ENCODE results near the gene FXYD6.

FXYD6 gene

GRCh38 chr11:117832511-117832910 is 43.9 kb downstream of the FXYD6 start:
- Histone ChIP-seq H3K4me2 (ENCODE audit: low read length) (no peak overlapping the region), H3K27ac (no peak overlapping the region)

GRCh38 chr11:117831661-117832415 is 44.6 kb downstream of the FXYD6 start:
- Histone ChIP-seq H3K27ac (no peak overlapping the region), H3K4me3 (ENCODE audit: low read depth, low read length) (no peak overlapping the region)

More at GRCh38 chr11:117832511-117832910, 43.9 kb downstream of the FXYD6 start:
- Histone ChIP-seq H3K4me1 (no peaks in the 10 kb centered on the region), H3K4me3 (ENCODE audit: low read depth, low read length) (no peak overlapping the region), H3K27me3 (ENCODE audit: control insufficient read depth, insufficient read depth, low read length) (no peaks in the 10 kb centered on the region), H2AFZ (no peak overlapping the region), H3K36me3 (ENCODE audit: control insufficient read depth, insufficient read depth, low read length) (no peaks in the 10 kb centered on the region), H3K9ac (no peak overlapping the region), H3K9me3 (ENCODE audit: control insufficient read depth, low read length) (no peaks in the 10 kb centered on the region), H3K79me2 (no peaks in the 10 kb centered on the region)
- TF ChIP-seq CTCF (IDR thresholded peaks at IDR 0.05), result no peak

GRCh38 chr11:117830674-117831351 is 45.6 kb downstream of the FXYD6 start:
- Histone ChIP-seq H3K4me2 (ENCODE audit: low read length) (no peak overlapping the region), H2AFZ (no peak overlapping the region), H3K4me3 (ENCODE audit: low read depth, low read length) (no peak overlapping the region), H3K9ac (no peak overlapping the region), H3K9me3 (ENCODE audit: control insufficient read depth, low read length) (no peaks in the 10 kb centered on the region), H3K4me1 (no peaks in the 10 kb centered on the region), H3K36me3 (ENCODE audit: control insufficient read depth, insufficient read depth, low read length) (no peaks in the 10 kb centered on the region), H3K27me3 (ENCODE audit: control insufficient read depth, insufficient read depth, low read length) (no peaks in the 10 kb centered on the region), H3K79me2 (no peaks in the 10 kb centered on the region), H3K27ac (no peak overlapping the region)
- no peak for TF ChIP-seq CTCF (IDR thresholded peaks at IDR 0.05)

More at GRCh38 chr11:117831661-117832415, 44.6 kb downstream of the FXYD6 start:
- H3K9ac ChIP-seq, result no peak overlapping the region
- no peaks in the 10 kb centered on the region for H3K36me3 ChIP-seq (ENCODE audit: control insufficient read depth, insufficient read depth, low read length)
- H3K79me2 ChIP-seq, result no peaks in the 10 kb centered on the region
- TF ChIP-seq CTCF (IDR thresholded peaks at IDR 0.05), result no peak
- H3K9me3 ChIP-seq (ENCODE audit: control insufficient read depth, low read length), result no peaks in the 10 kb centered on the region
- no peaks in the 10 kb centered on the region for H3K27me3 ChIP-seq (ENCODE audit: control insufficient read depth, insufficient read depth, low read length)
- no peak overlapping the region for H3K4me2 ChIP-seq (ENCODE audit: low read length)
- no peak overlapping the region for H2AFZ ChIP-seq
- no peaks in the 10 kb centered on the region for H3K4me1 ChIP-seq

- no peak overlapping the region for H3K27ac ChIP-seq
- no peaks in the 10 kb centered on the region for H3K4me1 ChIP-seq
These were observed 46.4 kb downstream of the FXYD6 start for GRCh38 chr11:117830072-117830471.

More at GRCh38 chr11:117830072-117830471, 46.4 kb downstream of the FXYD6 start:
- no peaks in the 10 kb centered on the region for H3K9me3 ChIP-seq (ENCODE audit: control insufficient read depth, low read length)
- H3K36me3 ChIP-seq (ENCODE audit: control insufficient read depth, insufficient read depth, low read length), result no peaks in the 10 kb centered on the region
- H3K79me2 ChIP-seq, result no peaks in the 10 kb centered on the region
- no peak overlapping the region for H3K4me2 ChIP-seq (ENCODE audit: low read length)
- no peak overlapping the region for H3K4me3 ChIP-seq (ENCODE audit: low read depth, low read length)
- TF ChIP-seq CTCF (IDR thresholded peaks at IDR 0.05), result no peak
- H3K9ac ChIP-seq, result no peak overlapping the region
- H3K27me3 ChIP-seq (ENCODE audit: control insufficient read depth, insufficient read depth, low read length), result no peaks in the 10 kb centered on the region
- no peak overlapping the region for H2AFZ ChIP-seq

Data from parathyroid adenoma (tissue), 2 donors.